ENCODE data around the gene ERC2. TPM values are rescaled to one million over a fixed set of nuclear protein-coding genes. Genes with fewer than 3 reads are reported as not detected.
A peak's percentile ranks its signal among the peaks of the same experiment; 100 is the strongest.

Gene ERC2
- total RNA-seq, 1 donor from 2014 or later = 0.76 TPM

DNA sequence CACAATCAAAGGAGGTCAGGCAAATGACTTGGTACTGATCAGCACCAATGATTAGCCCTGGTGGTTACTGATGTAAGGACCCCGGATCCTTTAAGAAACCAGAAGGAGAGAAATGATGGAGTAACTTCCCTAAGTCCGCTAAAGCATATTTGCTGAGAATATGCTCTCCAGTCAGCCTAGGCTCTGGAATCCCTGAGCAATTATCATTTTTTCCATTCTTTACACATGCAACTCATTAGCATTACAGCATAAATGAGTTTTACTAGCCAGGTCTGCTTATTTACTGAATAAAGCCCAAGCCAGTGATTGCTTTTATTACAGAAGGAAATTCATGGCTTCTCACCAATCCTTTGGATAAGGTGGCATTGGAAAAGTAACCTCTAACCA lies 842.0 kb downstream of the ERC2 start:
- ATAC-seq (no peak), DNase-seq (ENCODE audit: missing footprints) (no peak)
- intact Hi-C loops (cut with DNase I) = no loop called here

DNA sequence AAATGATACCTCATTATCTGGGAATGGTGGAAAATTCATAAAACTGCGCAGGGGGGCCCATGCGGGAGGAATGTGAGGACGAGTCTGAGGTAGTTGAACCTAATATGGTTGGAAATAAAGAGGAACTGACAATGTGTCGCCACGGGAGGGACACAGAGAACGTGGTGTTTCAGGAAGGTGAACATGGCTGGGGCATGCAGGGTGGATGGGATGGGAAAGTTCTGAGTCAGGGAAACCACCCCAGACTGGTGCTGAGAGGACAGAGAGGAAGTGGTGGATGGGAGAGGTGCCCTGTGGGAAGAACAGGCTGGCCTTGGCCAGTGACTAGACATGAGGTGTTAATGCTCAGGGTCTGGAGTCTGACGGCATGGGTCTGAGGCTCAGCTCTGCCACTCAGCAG lies 844.0 kb downstream of the ERC2 start:
- intact Hi-C loops (cut with DNase I) = no loop called here
- ATAC-seq (peak; percentile 26), DNase-seq (ENCODE audit: missing footprints) (no peak)

DNA sequence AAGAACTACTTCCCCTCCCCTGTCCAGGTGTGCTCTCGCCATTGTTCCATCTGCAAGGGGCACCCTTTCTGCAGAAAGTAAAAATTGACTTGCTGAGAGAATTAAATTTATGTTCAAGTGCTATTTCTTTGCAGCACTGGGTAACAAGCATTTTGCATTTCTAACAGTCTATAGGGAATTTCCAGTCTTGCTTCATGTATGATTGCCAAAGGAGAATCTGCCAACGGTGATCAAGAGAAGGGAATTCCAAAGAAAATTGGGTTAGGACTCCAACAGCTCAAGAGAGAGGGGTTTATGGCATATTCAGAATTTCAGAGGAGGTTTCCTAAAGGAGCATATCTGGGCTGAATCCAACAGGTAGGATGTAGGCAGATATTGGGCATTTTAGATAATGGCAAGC lies 844.5 kb downstream of the ERC2 start:
- ATAC-seq = no peak
- intact Hi-C loops (cut with DNase I) = no loop called here
- no peak for DNase-seq (ENCODE audit: missing footprints)

DNA sequence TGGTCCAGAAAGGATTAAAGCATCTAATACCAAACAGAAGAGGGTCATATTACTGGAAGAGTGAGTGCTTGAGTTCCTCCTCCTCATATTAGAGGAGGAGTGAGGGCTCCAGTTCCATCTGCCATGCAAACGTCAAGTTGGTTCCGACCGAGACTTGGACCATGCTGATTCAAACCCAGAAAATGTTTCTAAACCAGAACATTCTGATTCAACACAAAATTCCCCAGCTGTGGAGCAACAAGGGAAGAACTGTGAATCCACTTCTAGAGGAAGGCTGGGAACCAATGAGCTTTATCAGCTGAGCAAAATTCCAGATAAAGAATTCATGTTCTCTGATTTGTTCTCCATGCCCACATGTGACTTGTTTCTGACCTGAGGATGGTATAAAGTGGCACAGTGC lies 845.5 kb downstream of the ERC2 start:
- intact Hi-C loops (cut with DNase I) = no loop called here
- ATAC-seq (no peak), DNase-seq (ENCODE audit: missing footprints) (no peak)

DNA sequence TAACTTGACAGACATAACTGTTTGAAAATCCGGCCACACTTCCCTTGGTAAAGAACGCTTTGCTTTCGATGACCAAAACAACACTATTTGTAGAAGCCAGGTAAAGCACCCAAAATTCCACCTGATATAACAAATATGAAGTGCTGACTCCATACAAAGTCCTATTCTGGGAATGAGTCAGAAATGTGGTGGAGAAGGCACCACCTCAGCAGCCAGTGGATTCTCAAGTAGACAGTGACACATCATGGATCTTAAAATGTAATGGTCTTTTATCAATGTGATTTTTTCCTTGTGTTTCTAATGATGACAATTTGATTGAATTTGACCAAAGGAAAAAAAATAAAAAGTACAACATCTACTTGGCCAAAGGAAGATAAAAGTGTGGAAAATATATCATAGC lies 846.2 kb downstream of the ERC2 start:
- ATAC-seq = no peak

DNA sequence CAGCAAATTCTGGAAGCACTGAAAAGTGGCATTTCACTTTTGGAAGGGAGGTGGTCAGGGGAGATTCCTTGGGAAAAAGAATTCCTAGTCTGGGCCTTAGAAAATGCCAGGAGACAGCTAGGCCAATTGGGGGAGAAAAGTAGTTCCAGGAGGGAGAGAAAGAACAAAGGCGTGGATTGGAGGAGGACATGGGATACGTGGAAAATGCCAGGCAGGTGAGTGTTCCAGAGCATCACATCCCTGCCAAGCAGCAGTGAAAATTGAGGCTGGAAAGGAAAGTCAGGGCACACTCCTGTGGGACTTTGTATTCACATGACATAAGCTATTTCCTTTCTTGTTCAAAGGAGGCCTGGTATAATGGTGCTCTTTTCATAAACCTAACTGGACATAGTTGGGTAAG lies 846.6 kb downstream of the ERC2 start:
- ATAC-seq (no peak), DNase-seq (ENCODE audit: missing footprints) (no peak)
- intact Hi-C loops (cut with DNase I) = no loop called here

More for the DNA sequence above, 846.2 kb downstream of the ERC2 start:
- DNase-seq (ENCODE audit: missing footprints) = no peak
- intact Hi-C loops (cut with DNase I) = no loop called here

DNA sequence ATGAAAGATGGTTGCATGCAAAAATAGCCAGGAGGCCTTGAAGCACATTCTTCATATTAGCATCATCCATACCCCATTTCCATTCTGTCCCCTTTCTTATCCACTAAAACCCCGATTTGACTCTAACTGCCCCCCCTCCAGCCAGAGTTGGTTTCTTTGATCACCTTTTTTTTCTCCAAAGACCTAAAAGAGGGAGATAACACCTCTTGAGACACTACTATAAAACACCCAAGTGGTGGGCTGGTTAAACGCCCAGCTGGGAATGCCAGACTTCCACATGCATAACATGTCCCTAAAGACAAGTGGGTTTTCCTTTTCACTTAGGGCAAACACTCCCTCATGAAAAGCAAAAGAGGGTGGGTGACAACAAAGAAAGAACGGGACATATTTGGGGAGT lies 847.2 kb downstream of the ERC2 start:
- DNase-seq (ENCODE audit: missing footprints) = no peak
- ATAC-seq = no peak
- intact Hi-C loops (cut with DNase I) = no loop called here

DNA sequence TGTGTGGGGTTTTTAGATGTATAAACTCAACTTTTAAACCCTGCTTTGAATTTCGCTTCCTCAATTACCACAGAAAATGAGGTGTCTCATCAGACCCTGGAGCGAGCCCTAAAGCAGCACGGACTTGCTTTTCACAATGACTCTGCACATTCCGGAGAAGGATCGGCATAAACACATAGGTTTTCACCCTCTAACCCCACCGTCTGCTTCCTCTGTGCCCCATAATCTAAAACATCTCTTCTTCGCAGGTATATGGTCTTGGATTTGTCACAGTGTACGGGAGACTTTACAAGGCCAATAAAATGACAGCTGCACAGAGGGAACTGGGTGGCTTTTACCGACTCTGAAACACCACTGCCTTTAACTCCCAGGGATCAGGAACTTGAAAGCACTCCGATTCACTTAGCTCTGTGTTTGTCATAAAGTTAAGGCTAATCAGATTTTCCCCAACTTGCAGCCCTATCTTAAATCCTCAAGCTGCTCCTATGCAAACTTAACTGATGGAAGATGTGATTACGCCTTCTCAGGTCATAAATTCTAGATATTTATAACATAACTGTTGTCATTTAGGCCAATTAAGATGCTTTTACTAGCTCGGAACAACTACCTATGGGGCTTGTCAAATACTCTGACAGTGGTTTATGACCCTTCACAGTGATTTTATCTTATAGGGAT lies 847.8 kb downstream of the ERC2 start:
- intact Hi-C loops (cut with DNase I) = no loop called here

DNA sequence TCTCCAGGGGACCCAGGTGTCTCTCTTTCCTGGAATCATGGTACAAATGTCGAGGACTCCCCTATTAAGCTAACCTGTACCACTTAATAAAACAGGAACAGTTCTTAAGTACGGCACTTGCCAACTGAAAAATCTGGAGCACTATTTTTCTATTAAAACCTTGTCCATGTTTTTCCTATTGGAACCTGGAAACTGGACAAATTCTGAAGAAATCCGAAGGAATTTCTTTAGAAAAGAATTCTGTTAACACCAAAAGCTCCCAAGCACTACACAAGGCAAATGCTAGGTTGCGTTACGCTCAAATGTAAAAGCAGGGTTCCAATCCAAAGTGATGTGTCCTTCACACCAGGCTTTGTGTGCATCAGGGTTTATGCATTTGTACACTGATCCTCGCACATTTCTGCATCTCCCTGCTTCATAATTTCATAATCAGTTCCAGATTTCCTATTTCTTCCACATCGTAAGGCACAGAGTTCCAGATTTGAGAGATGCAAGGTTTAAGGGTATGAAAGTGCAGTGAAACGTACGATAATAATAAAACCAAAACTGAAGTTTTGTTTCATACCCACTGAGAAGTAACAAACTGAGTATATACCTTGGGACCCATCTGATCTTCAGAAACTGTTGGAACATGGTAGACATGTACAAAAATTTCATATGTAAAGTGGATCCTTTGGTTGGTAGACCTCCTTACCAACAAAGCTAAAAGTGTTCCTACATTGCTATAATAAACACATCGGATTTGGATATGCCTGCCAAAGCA lies 849.0 kb downstream of the ERC2 start:
- DNase-seq (ENCODE audit: missing footprints) (no peak), ATAC-seq (no peak)
- intact Hi-C loops (cut with DNase I) = no loop called here

More for the DNA sequence above, 847.8 kb downstream of the ERC2 start:
- DNase-seq (ENCODE audit: missing footprints) = no peak
- no peak for ATAC-seq

DNA sequence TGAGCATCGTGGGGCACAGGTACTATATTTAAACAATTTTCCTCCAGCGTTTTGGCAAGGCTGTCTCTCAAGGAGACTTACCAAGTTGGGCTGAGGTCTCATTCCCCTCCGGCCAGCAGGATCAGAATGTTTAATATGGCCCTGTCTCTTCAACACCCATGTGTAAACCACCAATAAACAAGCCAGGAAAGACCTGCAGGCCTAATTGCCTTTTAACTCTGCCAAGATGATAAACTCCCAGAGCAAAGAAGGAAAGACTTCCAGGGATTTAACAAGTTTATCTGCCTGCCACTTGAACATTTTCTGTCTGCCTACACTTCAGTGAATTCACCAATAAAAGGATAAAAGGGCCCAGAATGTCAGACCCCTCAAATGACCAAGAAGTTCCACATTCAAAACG lies 850.9 kb downstream of the ERC2 start:
- DNase-seq (ENCODE audit: missing footprints) (no peak), ATAC-seq (no peak)
- intact Hi-C loops (cut with DNase I) = no loop called here

DNA sequence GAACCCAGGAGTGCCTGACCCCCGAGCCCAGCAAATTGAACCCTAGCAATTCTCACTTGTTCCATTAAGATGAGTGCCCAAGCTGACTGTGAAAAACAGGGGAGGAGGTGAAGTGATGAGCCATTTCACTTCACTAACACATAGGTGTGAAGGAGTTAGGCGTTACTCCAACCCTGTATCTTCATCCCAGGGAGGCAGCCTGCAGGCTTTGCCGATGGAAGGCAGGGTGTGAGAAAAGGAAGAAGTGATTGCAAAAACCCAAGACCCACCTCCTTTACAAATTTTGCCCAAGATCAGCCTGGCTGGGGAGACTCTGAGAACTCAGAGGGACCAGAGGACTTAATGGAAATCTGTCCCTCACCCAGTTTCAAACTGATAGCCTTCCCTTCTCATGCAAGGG lies 851.5 kb downstream of the ERC2 start:
- no peak for ATAC-seq
- no peak for DNase-seq (ENCODE audit: missing footprints)
- intact Hi-C loops (cut with DNase I) = no loop called here

DNA sequence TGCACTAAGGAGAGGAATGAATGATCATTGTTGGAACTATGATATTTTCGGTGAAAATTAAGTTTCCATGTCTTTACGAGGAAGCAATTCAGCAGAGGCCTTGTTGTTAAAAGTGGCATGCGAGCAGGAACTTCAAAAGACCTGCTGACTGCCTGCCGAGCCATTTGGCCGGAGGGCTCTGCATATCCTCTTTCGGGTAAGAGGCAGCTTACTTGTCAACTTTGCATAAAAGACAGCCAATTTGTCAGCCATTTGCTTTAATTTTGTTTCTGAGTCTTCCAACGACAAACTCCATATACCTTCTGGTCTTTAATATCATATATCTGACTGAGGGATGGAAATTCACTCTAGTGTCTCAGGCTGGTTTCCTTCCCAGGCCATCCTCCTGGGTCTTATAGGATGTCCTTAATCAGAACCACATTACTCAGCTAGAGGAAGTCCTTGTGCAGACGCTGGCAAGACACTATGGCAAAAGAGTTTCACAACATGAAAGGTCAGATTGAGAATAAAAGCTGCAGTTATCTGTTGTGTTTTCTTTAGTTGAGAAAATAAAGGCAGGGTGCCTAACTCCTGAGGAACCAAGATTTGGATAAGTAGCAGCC lies 852.5 kb downstream of the ERC2 start:
- no peak for DNase-seq (ENCODE audit: missing footprints)
- ATAC-seq = peak; percentile 62
- intact Hi-C loops (cut with DNase I) = no loop called here

DNA sequence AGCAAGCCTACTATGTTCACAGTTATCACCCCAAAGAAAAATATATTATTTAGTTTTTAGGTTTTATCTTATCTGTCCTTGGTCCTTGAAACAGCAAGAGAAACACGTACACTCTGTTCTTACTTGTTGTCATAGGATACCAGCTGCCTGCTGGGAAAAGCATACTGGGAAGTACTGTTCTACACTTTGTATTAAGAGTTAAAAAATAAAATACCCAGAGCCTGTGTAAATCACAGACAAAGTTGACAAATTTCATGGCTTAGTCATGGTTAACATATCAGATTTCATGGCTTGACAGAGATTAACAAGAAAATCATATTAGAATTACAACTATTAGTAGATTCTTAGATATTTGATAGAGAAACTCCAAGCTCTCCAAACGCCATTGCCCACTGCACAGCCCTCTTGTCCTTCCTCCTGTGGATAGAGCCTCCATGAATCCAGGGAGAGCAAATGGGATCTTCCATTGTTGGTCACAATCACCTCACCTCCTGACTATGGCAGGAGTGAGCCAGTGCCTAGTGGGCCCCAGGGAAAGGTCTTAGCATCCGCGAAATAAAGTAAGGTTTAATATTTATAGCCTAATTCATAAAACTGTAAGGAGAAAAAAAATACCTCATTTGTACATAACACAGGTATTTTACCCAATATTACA lies 853.1 kb downstream of the ERC2 start:
- intact Hi-C loops (cut with DNase I) = no loop called here
- no peak for DNase-seq (ENCODE audit: missing footprints)
- no peak for ATAC-seq

DNA sequence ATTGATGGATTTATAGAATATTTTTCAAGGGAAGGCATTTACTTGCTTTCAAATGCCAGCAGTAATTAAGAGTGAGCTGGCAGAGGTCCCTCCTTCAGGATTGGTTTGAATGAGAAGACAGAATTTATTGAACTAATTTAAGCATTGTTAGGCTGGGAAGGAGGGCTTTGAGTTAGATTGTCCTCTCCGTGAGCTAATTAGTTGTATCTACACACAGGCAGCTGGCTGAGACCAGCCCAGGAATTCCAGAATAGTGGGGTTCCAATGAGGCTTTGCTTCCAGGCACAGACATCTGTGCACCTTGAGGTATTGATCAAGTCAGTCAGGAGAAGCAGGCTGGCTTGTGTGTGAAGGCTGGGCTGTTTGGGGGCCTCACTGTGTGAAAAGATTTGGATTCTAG lies 857.1 kb downstream of the ERC2 start:
- no peak for DNase-seq (ENCODE audit: missing footprints)
- no peak for ATAC-seq
- intact Hi-C loops (cut with DNase I) = no loop called here

DNA sequence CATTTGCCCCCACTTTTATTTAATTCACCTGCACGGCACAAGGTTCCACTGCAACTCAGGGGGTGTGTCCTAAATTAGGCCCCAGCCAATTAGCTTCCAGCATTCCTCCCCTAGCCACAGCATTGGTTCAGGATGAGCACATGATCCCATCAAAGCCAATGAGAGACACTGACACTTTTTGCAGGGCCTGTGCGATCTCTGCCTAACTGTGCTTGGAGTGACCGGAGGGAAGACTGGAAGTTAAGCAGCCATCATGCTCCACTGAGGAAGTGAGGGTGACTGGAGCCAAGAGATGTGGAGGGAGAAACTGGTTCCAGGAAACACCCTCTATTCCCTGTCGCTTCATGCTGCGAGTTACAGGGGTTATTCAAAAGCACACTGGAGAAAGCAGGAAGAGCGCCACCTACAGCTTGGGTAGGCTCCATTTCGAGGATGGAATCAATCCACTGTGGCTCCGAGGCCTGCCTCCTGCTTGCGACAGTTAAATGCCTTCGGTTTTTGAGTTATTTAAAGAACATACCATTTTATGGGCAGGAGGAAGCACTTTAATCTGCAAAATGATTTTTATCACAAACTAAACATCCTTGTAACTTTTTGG lies 858.9 kb downstream of the ERC2 start:
- ATAC-seq (no peak), DNase-seq (ENCODE audit: missing footprints) (no peak)
- intact Hi-C loops (cut with DNase I) = no loop called here

DNA sequence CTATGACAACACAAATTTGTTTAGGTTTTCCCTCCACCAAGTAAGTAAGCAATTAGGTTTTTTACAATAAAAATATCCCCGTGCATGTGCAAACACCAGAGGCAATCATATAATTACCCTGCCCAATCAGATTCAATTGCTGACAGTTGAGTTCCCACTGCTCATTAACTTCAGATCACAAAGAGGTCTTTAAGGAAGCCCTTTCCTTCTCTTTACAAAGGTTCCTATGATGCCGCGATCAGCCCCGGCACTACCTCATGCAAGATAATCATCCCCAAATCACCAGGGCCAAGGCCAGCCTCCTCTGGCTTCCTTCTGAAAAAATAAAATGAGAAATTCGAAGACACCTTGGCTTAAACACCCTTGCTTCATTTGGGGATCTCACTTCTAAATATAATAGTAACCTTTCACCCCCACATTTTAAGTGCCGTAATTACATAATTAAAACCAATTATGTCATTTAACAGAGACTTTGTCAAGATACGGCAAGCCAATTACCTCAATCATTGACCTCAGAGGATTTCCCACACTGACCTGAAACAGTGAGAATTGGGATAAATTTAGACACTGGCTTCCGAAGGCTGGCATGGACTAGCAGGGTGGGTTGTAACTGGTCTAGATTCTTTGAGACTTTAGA lies 859.8 kb downstream of the ERC2 start:
- ATAC-seq (no peak), DNase-seq (ENCODE audit: missing footprints) (no peak)
- intact Hi-C loops (cut with DNase I) = no loop called here

DNA sequence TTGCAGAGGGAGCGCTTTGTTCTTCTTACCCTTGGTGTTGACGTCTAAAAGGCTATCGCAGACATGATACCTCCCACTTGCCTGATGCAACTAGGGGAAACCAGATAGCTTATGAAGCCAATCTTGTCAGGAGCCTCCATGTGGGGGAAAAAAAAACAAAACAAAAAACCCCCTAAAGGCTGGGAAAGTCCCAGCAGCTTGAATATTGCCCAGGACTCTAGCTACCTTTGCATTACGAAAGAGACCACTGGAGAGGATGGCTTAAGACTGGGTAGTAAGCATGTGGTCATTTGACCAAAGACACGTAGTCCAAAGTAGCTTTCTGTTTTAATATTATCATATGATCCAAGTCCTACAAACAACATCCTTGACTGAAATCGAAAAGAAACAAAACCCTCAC lies 860.4 kb downstream of the ERC2 start:
- intact Hi-C loops (cut with DNase I) = no loop called here

DNA sequence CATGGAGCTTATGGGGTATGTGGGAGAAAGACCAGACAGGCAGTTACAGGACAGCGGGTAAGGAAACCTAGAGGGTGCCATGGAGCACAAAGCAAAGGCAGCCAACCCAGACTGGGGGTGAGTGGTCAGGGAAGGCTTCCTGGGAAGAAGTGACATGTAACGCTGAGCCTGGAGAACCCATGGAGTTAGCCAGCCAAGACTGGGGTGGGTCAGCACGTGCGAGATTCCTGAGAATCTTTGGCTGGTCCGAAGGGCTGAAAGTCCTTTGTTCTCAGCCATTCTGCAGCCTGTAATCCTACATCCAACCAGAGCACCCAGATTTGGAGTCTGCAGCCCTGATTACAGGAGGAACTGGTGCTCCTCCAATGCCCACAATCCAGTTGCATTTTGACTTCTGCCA lies 861.1 kb downstream of the ERC2 start:
- ATAC-seq = no peak
- no peak for DNase-seq (ENCODE audit: missing footprints)
- intact Hi-C loops (cut with DNase I) = no loop called here

More for the DNA sequence above, 860.4 kb downstream of the ERC2 start:
- no peak for DNase-seq (ENCODE audit: missing footprints)
- ATAC-seq = no peak

Measured in Right ventricle myocardium inferior (tissue), 1 donor.